Activated CD4-positive, alpha-beta T cell treated with anti-CD3 and anti-CD28 coated beads, Interleukin-2, amount 10 ng/mL, durations not matched to agents 7 days and 5 days (primary cell): ENCODE measurements around the gene GZF1. TPM values are rescaled to one million over a fixed set of nuclear protein-coding genes. Genes with fewer than 3 reads are reported as not detected.

Experiments
- CTCF ChIA-PET: fragments of 350-600 bp; sonication (Branson Sonifier 250); formaldehyde crosslinking; loops from one replicate; lab custom pipeline; 2021; ENCODE audit warnings: antibody characterized with exemption; lab: Charles Lee
- POLR2A ChIA-PET: fragments of 350-600 bp; sonication (Branson Sonifier 250); formaldehyde crosslinking; loops from one replicate; lab custom pipeline; 2021; ENCODE audit warnings: antibody characterized with exemption; lab: Charles Lee
- DNase-seq: peaks from one replicate; pipeline ENCODE4 v3.0.0-alpha.2; 2020
- H3K27ac Mint-ChIP-seq: one replicate; pipeline ENCODE4 v1.8.0; 2021; ENCODE audit warnings: mild to moderate bottlenecking, moderate library complexity, mixed read lengths
- H3K27me3 Mint-ChIP-seq: one replicate; pipeline ENCODE4 v1.8.0; 2021; ENCODE audit warnings: mixed read lengths
- H3K36me3 Mint-ChIP-seq: one replicate; pipeline ENCODE4 v1.8.0; 2021; ENCODE audit warnings: low read depth, mixed read lengths
- H3K4me1 Mint-ChIP-seq: one replicate; pipeline ENCODE4 v1.8.0; 2021; ENCODE audit warnings: mixed read lengths
- H3K4me3 Mint-ChIP-seq: one replicate; pipeline ENCODE4 v1.8.0; 2021; ENCODE audit warnings: mild to moderate bottlenecking, moderate library complexity, mixed read lengths
- H3K9me3 Mint-ChIP-seq: one replicate; pipeline ENCODE4 v1.8.0; 2021; ENCODE audit warnings: mixed read lengths
- total RNA-seq, 2 experiments: library from RNA; stranded (reverse); gene quantifications; one replicate each; pipeline ENCODE4 v1.2.3, GENCODE V29; 2021

Gene GZF1
- total RNA-seq, 2 experiments from 2014 or later, result 12.3 to 15.5 TPM

DNA sequence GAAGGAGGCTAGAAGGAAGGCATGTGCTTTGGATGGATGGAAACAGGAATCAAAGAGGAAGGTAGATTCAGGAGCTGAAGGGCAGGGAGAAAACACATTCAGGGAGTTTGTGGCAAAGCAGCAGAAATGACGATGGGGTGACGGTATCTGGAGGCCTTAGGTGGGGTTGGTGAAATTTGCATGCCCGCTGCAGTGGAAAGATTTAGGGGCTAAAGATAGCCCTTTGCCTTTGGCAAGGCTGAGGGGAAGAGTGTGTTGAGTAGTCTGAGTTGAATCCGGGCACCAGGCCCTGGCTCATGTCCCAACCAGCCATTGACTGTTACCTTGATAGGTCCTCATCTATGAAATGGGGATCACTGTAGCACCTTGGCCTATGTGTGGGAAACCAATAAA is 1.3 kb downstream of the GZF1 start:
- Mint-ChIP-seq H3K9me3 (no peaks in the 10 kb centered on the region), H3K36me3 (peaks cover 33% of the 10 kb centered on the region), H3K27me3 (no peaks in the 10 kb centered on the region), H3K4me3 (peak overlapping the region; percentile 94), H3K27ac (peak overlapping the region; percentile 97), H3K4me1 (peaks cover 69% of the 10 kb centered on the region)
- POLR2A ChIA-PET, result no interaction called here
- DNase-seq, result no peak
- CTCF ChIA-PET, result interaction anchor here (0.7 kb wide), 1 partner anchor 23 kb away, joined by 5 read pairs; no protein-coding TSS in a partner anchor

- DNase-seq, result no peak
- ChIA-PET CTCF (interaction anchor here (0.9 kb wide), 1 partner anchor 25 kb away, joined by 3 read pairs; no protein-coding TSS in a partner anchor), POLR2A (no interaction called here)
- H3K27ac Mint-ChIP-seq, result peak overlapping the region; percentile 71
- H3K36me3 Mint-ChIP-seq, result peaks cover 45% of the 10 kb centered on the region
- H3K27me3 Mint-ChIP-seq, result no peaks in the 10 kb centered on the region
- no peak overlapping the region for H3K4me3 Mint-ChIP-seq
- peaks cover 54% of the 10 kb centered on the region for H3K4me1 Mint-ChIP-seq
- H3K9me3 Mint-ChIP-seq, result no peaks in the 10 kb centered on the region
These were observed 3.6 kb downstream of the GZF1 start for GRCh38 chr20:23365390-23366165.

DNA sequence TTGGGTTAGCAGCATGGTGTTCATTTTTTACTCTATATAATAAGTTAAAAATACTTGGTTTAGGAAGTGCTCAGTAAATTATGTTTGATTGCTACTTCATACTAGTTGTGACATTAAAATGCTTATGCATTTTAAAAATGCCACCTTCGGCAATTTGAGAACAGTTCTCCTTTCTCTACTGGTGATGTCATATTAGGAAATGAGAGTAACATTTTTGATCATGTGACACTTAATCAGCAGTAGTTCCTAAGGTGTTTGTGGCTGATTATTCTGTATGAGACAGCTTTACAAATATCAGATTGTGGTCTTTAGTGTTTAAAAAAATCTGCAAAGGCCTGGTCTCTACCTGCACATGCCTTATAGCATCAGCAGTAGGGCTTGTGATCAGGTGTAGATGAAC is 4.4 kb downstream of the GZF1 start:
- DNase-seq, result no peak
- Mint-ChIP-seq H3K4me3 (no peak overlapping the region), H3K36me3 (peaks cover 49% of the 10 kb centered on the region), H3K27me3 (no peaks in the 10 kb centered on the region), H3K9me3 (no peaks in the 10 kb centered on the region), H3K27ac (no peak overlapping the region), H3K4me1 (peaks cover 47% of the 10 kb centered on the region)
- POLR2A ChIA-PET, result no interaction called here
- CTCF ChIA-PET, result no interaction called here

DNA sequence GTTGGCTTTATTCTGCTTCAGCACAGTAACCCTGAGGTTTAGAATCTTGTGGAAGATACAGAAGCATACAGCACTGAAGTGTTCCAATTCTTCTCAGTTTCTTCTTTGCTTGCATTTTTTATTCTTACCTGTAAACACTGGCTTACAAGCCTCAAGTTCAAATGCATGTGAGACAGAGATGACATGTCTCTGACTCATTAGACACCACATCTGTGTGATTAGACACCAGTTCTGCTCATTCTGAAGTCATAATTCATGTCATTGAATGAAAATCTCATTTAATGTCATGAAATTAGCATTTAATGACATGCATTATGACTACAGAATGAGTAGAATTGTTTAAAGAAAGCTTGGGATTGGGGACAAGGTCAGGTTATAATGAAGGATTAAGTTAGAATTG is 5.8 kb downstream of the GZF1 start:
- no peaks in the 10 kb centered on the region for H3K9me3 Mint-ChIP-seq
- H3K4me3 Mint-ChIP-seq, result no peak overlapping the region
- no peaks in the 10 kb centered on the region for H3K27me3 Mint-ChIP-seq
- peaks cover 45% of the 10 kb centered on the region for H3K4me1 Mint-ChIP-seq
- ChIA-PET POLR2A (no interaction called here), CTCF (no interaction called here)
- no peak for DNase-seq
- H3K36me3 Mint-ChIP-seq, result peaks cover 54% of the 10 kb centered on the region
- H3K27ac Mint-ChIP-seq, result no peak overlapping the region

- Mint-ChIP-seq H3K27me3 (no peaks in the 10 kb centered on the region), H3K9me3 (no peaks in the 10 kb centered on the region), H3K4me1 (peaks cover 38% of the 10 kb centered on the region), H3K36me3 (peaks cover 52% of the 10 kb centered on the region), H3K4me3 (no peak overlapping the region), H3K27ac (no peak overlapping the region)
- DNase-seq, result no peak
- POLR2A ChIA-PET, result no interaction called here
- CTCF ChIA-PET, result no interaction called here
These were observed 6.5 kb downstream of the GZF1 start for GRCh38 chr20:23368316-23369071.

- CTCF ChIA-PET, result no interaction called here
- H3K9me3 Mint-ChIP-seq, result no peaks in the 10 kb centered on the region
- peaks cover 56% of the 10 kb centered on the region for H3K36me3 Mint-ChIP-seq
- no peak overlapping the region for H3K27ac Mint-ChIP-seq
- peaks cover 31% of the 10 kb centered on the region for H3K4me1 Mint-ChIP-seq
- no peak for DNase-seq
- no peak overlapping the region for H3K4me3 Mint-ChIP-seq
- no peaks in the 10 kb centered on the region for H3K27me3 Mint-ChIP-seq
- POLR2A ChIA-PET, result no interaction called here
These were observed 7.3 kb downstream of the GZF1 start for GRCh38 chr20:23369072-23369823.

GRCh38 chr20:23370274-23370673 is 8.3 kb downstream of the GZF1 start:
- Mint-ChIP-seq H3K36me3 (peaks cover 50% of the 10 kb centered on the region), H3K9me3 (no peaks in the 10 kb centered on the region), H3K4me3 (no peak overlapping the region), H3K27ac (no peak overlapping the region), H3K27me3 (no peaks in the 10 kb centered on the region), H3K4me1 (peaks cover 20% of the 10 kb centered on the region)
- DNase-seq, result no peak
- POLR2A ChIA-PET, result no interaction called here
- CTCF ChIA-PET, result interaction anchor here (1.0 to 1.1 kb wide), 2 partner anchors 12 to 51 kb away, joined by 3 to 7 read pairs; partner anchors contain the start of gene NAPB

GRCh38 chr20:23370873-23371272 is 8.9 kb downstream of the GZF1 start:
- Mint-ChIP-seq H3K27ac (no peak overlapping the region), H3K4me1 (peaks cover 25% of the 10 kb centered on the region), H3K36me3 (peaks cover 54% of the 10 kb centered on the region), H3K27me3 (no peaks in the 10 kb centered on the region), H3K9me3 (peaks cover 2% of the 10 kb centered on the region), H3K4me3 (no peak overlapping the region)
- CTCF ChIA-PET, result interaction anchor here (1.0 to 1.1 kb wide), 2 partner anchors 12 to 50 kb away, joined by 3 to 7 read pairs; partner anchors contain the start of gene NAPB
- POLR2A ChIA-PET, result no interaction called here
- DNase-seq, result no peak

DNA sequence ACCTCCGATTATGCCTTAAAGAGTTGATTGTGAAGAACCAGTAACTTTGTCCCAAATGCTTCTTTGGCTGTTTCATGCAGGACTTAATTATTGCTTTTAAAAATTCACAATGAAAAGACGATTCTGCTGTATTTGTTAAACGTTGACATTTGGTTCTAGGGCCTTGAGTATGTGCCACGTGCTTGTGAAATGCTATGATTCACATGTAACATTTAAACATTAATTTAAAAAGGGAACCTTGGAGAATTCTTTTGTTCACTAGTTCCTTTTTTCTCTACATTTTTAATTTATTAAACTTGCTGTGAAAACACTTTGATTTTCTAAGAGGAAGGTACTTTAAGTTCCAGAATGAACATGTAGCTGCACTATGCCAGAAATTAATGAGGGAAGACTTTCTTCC is 9.5 kb downstream of the GZF1 start:
- Mint-ChIP-seq H3K27me3 (no peaks in the 10 kb centered on the region), H3K4me3 (no peak overlapping the region), H3K27ac (no peak overlapping the region), H3K9me3 (peaks cover 2% of the 10 kb centered on the region), H3K4me1 (peaks cover 19% of the 10 kb centered on the region), H3K36me3 (peaks cover 55% of the 10 kb centered on the region)
- POLR2A ChIA-PET, result no interaction called here
- CTCF ChIA-PET, result no interaction called here
- DNase-seq, result no peak

GRCh38 chr20:23374441-23374840 is 12.5 kb downstream of the GZF1 start:
- peaks cover 52% of the 10 kb centered on the region for H3K36me3 Mint-ChIP-seq
- no peaks in the 10 kb centered on the region for H3K27me3 Mint-ChIP-seq
- no peak overlapping the region for H3K4me3 Mint-ChIP-seq
- peaks cover 2% of the 10 kb centered on the region for H3K9me3 Mint-ChIP-seq
- ChIA-PET POLR2A (no interaction called here), CTCF (interaction anchor here (1.0 kb wide), 1 partner anchor 42 kb away, joined by 5 read pairs; no protein-coding TSS in a partner anchor)
- no peak for DNase-seq
- H3K27ac Mint-ChIP-seq, result no peak overlapping the region
- H3K4me1 Mint-ChIP-seq, result peaks cover 5% of the 10 kb centered on the region

DNA sequence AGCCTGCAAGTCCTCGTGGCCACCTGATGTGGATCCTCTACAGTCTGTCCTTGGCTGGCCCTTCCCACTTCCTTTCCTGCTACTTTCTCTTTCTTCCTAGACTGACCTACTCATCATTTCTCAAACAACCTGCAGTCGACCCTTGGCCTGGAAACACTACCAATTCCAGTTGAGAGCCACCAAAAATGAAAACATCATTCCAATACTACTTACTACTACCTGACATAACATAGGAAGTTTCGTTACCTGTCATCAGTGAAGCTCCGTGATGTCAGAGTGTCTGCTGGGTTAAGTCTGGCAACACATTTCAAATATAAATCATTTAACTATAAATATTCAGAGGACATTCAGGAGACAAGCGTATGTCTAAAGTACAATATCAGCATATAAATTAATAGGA is 13.8 kb downstream of the GZF1 start:
- H3K27me3 Mint-ChIP-seq, result no peaks in the 10 kb centered on the region

DNA sequence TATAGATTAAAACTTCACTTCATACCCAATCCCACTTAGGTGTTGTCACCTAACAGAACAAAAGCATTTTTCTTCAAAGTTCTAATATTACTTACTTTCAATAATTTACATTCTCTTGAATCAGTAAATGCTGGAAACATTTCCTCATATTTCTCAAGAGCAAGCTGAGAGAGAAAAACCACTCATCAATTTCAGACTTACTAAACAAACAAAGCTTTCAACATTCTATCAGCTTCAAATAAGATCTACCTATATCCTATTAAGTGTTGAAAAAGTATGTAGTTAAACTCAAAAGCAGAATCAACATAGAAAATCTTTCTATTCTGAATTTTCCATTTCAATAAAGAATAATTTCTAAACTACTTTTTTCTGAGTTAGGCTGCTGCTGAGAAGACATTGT is 17.8 kb downstream of the GZF1 start:
- ChIA-PET POLR2A (no interaction called here), CTCF (interaction anchor here (0.7 to 1.3 kb wide), 2 partner anchors 37 to 62 kb away, joined by 3 to 5 read pairs; no protein-coding TSS in a partner anchor)
- H3K4me3 Mint-ChIP-seq, result no peak overlapping the region
- DNase-seq, result no peak
- H3K27me3 Mint-ChIP-seq, result no peaks in the 10 kb centered on the region
- no peak overlapping the region for H3K27ac Mint-ChIP-seq
- H3K9me3 Mint-ChIP-seq, result peaks cover 2% of the 10 kb centered on the region
- peaks cover 19% of the 10 kb centered on the region for H3K4me1 Mint-ChIP-seq
- peaks cover 49% of the 10 kb centered on the region for H3K36me3 Mint-ChIP-seq

More for the DNA sequence above, 13.8 kb downstream of the GZF1 start:
- no peak overlapping the region for H3K4me3 Mint-ChIP-seq
- H3K9me3 Mint-ChIP-seq, result peaks cover 2% of the 10 kb centered on the region
- ChIA-PET CTCF (no interaction called here), POLR2A (no interaction called here)
- H3K4me1 Mint-ChIP-seq, result peaks cover 5% of the 10 kb centered on the region
- peaks cover 43% of the 10 kb centered on the region for H3K36me3 Mint-ChIP-seq
- H3K27ac Mint-ChIP-seq, result peak overlapping the region; percentile 15
- DNase-seq, result no peak
